GM21576 (cell line): ENCODE results near the gene CFAP52.
"Not testable (repeated sequence)": the region's sequence is repeated elsewhere in the genome, so short reads cannot be mapped to it uniquely, and the experiment has no call there.

Experiments
- ATAC-seq: cut with Tn5 transposase; IDR thresholded peaks from one replicate; pipeline ENCODE4 v1.9.1; 2021; ENCODE audit warnings: mild to moderate bottlenecking, moderate library complexity; ENCODE audit not compliant: unreplicated experiment

The CFAP52 gene

GRCh38 chr17:9568004-9568403 is 8.4 kb upstream of the CFAP52 start:
- ATAC-seq = no peak

GRCh38 chr17:9568957-9569588 is 7.4 kb upstream of the CFAP52 start:
- ATAC-seq = no peak

GRCh38 chr17:9571201-9571600 is 5.2 kb upstream of the CFAP52 start:
- no peak for ATAC-seq

GRCh38 chr17:9575381-9576101 is 901 bp upstream of the CFAP52 start, which contains the start of gene STX8:
STX8 (minus strand) TSS chr17:9575820; CDS start chr17:9575808, 12 bp downstream.
- peak; percentile 81 for ATAC-seq

- ATAC-seq = no peak
Observed at GRCh38 chr17:9577373-9577709, 899 bp downstream of the CFAP52 start.

GRCh38 chr17:9587969-9588656 is 11.7 kb downstream of the CFAP52 start:
- ATAC-seq = no peak

GRCh38 chr17:9594065-9594464 is 17.6 kb downstream of the CFAP52 start:
- no peak for ATAC-seq

- not testable (repeated sequence) for ATAC-seq
Observed at GRCh38 chr17:9597638-9598037, 21.2 kb downstream of the CFAP52 start.

GRCh38 chr17:9598661-9599060 is 22.2 kb downstream of the CFAP52 start:
- ATAC-seq = no peak

- ATAC-seq = not testable (repeated sequence)
Observed at GRCh38 chr17:9604583-9604982, 28.1 kb downstream of the CFAP52 start.

- no peak for ATAC-seq
Observed at GRCh38 chr17:9606453-9606852, 30.0 kb downstream of the CFAP52 start.

- ATAC-seq = not testable (repeated sequence)
Observed at GRCh38 chr17:9607058-9607457, 30.6 kb downstream of the CFAP52 start.

GRCh38 chr17:9611557-9611956 is 35.1 kb downstream of the CFAP52 start:
- no peak for ATAC-seq

- ATAC-seq = no peak
Observed at GRCh38 chr17:9612006-9612405, 35.6 kb downstream of the CFAP52 start.

- ATAC-seq = no peak
Observed at GRCh38 chr17:9615486-9615885, 39.0 kb downstream of the CFAP52 start.

GRCh38 chr17:9622961-9623360 is 46.5 kb downstream of the CFAP52 start:
- ATAC-seq = no peak

- no peak for ATAC-seq
Observed at GRCh38 chr17:9628509-9628908, 52.1 kb downstream of the CFAP52 start.

- no peak for ATAC-seq
Observed at GRCh38 chr17:9632741-9633140, 56.3 kb downstream of the CFAP52 start.

- no peak for ATAC-seq
Observed at GRCh38 chr17:9635340-9635739, 58.9 kb downstream of the CFAP52 start.

GRCh38 chr17:9636501-9636900 is 60.1 kb downstream of the CFAP52 start:
- ATAC-seq = no peak

GRCh38 chr17:9640388-9640787 is 63.9 kb downstream of the CFAP52 start:
- not testable (repeated sequence) for ATAC-seq

- ATAC-seq = no peak
Observed at GRCh38 chr17:9643611-9644010, 67.2 kb downstream of the CFAP52 start.
